Bladder microvascular endothelial cell (primary cell): ENCODE results near the gene CDC42BPB. TPM values are rescaled to one million over a fixed set of nuclear protein-coding genes. Genes with fewer than 3 reads are reported as not detected.

Experiments
- total RNA-seq: library from RNA; depleted of rRNA; stranded (reverse); fragments of >200 nt; gene quantifications from 2 replicates; pipeline ENCODE4 v1.2.3, GENCODE V29; 2014

The CDC42BPB gene, protein sequence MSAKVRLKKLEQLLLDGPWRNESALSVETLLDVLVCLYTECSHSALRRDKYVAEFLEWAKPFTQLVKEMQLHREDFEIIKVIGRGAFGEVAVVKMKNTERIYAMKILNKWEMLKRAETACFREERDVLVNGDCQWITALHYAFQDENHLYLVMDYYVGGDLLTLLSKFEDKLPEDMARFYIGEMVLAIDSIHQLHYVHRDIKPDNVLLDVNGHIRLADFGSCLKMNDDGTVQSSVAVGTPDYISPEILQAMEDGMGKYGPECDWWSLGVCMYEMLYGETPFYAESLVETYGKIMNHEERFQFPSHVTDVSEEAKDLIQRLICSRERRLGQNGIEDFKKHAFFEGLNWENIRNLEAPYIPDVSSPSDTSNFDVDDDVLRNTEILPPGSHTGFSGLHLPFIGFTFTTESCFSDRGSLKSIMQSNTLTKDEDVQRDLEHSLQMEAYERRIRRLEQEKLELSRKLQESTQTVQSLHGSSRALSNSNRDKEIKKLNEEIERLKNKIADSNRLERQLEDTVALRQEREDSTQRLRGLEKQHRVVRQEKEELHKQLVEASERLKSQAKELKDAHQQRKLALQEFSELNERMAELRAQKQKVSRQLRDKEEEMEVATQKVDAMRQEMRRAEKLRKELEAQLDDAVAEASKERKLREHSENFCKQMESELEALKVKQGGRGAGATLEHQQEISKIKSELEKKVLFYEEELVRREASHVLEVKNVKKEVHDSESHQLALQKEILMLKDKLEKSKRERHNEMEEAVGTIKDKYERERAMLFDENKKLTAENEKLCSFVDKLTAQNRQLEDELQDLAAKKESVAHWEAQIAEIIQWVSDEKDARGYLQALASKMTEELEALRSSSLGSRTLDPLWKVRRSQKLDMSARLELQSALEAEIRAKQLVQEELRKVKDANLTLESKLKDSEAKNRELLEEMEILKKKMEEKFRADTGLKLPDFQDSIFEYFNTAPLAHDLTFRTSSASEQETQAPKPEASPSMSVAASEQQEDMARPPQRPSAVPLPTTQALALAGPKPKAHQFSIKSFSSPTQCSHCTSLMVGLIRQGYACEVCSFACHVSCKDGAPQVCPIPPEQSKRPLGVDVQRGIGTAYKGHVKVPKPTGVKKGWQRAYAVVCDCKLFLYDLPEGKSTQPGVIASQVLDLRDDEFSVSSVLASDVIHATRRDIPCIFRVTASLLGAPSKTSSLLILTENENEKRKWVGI (N-terminal part only)
- total RNA-seq, result 76.4 and 175 TPM in 2 replicates

DNA sequence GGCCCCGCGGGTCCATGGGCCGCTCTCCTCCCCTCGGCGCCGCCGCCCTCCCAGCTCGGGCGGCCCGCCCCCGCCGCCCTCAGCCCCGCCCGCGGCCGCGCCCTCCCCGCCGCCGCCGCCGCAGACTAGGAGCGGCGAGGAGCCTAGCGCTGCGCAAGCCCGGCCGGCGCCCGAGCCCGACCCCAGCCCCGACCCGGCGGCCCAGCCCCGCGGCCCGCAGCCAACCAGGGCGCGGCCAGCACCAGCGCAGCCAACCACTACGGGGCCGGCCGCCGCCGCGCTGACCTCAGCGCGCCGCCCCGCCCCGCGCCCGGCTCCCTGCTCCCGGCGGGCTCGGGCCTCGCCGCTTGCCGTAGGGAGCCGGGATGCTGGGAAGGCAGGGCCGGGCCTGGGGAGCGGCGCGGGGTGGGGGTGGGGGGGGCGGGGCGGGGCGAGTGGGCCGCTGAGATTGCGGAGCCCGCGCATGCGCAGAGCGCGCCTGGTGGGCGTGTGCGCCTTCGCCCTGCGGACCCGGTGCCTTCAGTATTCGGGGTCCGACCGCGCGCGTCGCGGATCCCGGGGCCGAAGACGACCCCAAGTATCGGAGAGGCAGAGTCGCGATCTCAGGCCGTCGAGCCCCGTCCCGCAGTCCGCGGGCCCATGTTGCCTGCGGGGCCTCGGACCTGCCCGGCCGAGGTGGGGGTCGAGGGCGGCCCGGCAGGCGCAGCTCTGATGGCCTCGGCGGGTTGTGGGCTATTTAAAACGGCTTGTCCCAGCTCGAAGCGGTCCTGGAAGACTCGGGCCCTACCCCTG lies at the start of gene CDC42BPB:
Gene CDC42BPB (minus strand): TSS at position 178 of the 792 bp plus-strand sequence. CDS start 376 bp downstream, outside the sequence.

DNA sequence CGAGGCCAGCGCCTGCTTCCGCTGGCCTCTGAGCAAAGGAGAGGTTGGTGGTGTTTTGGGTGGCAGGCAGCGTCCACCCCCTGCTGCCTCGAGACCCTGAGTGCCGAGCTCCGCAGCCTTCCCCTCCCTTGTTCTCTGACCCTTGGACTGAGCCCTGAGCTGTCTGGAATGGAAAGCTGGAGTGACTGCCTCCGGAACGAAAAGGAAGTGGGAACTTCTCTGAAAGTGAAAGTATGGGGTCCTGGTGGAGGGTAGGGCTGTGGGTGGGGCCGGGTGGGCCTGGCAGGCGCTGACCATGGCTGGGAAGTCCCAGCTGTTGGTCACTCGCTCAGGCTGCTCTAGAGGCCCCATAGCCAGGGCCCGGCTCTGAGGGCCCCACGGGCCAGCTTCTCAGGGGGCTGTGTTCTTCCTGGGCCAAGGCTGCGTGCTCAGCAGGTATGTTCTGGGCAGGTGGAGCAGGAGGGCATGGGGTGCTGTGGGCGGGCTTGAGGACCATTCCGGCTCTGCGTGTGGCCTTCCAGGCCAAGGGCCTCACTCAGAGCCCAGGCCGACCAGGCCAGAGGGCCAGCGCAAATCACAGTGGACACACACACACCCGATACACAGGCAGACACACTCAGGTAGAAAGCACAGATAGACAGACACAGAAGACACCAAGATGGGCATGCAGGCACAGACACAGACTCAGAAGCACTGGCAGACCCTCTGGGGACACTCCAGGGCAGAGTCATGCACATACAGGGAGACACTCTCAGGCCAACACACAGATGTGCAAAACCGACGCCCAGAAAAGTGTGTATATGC lies 37.3 kb upstream of the CDC42BPB start, which contains the start of gene EXOC3L4:
Gene EXOC3L4 (plus strand): TSS at position 320 of the 804 bp plus-strand sequence. CDS start 5,495 bp downstream, outside the sequence.

DNA sequence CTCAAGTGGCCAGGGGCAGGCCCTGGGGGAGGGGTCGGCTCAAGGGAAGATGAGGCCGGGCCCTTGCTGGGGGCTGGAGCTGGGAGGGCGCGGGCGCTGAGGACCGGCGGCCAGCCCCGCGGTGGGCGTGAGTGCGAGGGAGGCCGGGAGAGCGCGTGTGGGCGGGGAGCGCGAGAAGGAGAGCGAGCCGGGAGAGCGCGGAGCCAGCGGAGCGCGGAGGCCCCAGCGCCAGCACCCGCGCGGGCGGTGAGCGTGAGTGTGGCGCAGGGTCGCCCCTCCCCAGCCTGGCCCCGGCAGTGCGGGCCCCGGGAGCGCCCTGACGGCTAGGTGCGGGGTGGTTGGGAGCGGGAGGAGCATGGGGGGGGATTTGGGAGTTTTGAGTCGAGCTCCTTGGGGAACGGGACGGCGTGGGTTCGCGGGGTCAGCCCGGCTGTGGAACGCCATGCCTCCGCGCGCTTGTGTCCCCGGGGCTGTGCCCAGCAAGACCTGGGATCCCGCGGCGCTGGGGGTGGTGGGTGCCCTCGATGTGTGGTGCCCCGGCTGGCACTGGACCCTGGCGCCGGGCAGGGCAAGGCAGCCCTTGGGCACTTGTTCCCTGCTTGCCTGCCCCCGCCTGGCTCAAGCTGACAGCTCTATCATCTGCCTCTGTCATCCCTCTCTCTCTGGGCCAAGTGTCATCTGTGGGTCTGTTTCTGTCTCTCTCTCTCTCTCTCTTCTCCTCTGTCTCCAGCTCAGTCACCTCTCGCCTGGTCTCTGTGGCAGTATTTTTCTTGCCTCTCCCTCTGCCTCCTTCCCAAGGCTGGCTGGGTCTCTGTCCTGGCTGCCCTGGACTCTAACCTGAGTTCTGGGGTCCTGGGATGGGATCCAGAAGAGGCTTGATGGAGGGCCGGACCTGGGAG lies 26.9 kb upstream of the CDC42BPB start, which contains the start of gene LBHD2:
Gene LBHD2 (plus strand): TSS at position 190 of the 899 bp plus-strand sequence. CDS start 1,803 bp downstream, outside the sequence.

DNA sequence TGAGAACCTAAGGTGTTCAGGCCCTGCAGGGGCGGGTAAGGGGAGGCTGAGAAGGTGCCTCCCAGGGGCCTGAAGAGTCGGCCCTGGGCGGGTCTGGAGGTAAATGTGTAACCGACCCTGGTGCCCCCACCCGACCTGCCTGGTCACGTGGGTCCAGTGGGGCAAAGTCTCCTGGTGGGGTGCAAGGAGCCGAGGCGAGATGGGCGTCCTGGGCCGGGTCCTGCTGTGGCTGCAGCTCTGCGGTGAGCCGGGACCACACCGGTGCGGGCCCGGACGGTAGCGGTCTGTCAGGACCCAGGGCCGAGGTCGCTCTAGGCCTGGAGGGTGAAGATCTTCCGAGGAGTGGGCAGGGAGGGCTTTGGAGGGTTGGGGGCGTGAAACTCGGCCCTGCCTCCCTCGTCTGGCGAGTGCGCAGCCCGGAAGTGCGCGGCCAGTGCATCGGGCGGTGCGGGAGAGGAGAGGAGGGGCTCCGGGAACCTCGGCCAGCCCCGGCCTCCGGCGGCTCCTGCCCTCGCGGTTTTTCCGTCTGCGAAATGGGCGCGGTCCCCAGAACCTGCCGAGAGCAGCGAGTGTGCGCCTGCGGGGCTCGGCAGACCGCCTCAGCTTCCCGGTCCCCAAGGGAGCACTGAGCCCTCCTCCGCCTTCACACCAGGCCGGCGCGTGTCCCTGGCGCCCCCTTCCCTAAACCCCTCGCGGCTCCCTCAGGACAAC lies 134.7 kb downstream of the CDC42BPB start, which contains the start of gene AMN:
Gene AMN (plus strand): TSS at position 174 of the 711 bp plus-strand sequence. CDS start 26 bp downstream, at position 200.

Other genes starting within 250 kb of the CDC42BPB start
- gene AMN, start 134.9 kb downstream of the CDC42BPB start, total RNA-seq, result under 0.01 and 0.25 TPM in 2 replicates
- gene LBHD2, start 26.7 kb upstream of the CDC42BPB start, total RNA-seq, result not detected in 2 replicates
- not detected in 2 replicates for gene EXOC3L4, start 37.2 kb upstream of the CDC42BPB start, total RNA-seq
- gene TNFAIP2, start 65.9 kb upstream of the CDC42BPB start, total RNA-seq, result 58.9 and 124 TPM in 2 replicates